ES-I3 (cell line): ENCODE results near the gene WASF2.
"Not testable (repeated sequence)": the region's sequence is repeated elsewhere in the genome, so short reads cannot be mapped to it uniquely, and the experiment has no call there.

Source experiments
- H3K36me3 ChIP-seq: 2 replicates; pipeline ENCODE4 v1.6.1; 2013; ENCODE audit warnings: mild to moderate bottlenecking, low read length, control low read depth, moderate library complexity; ENCODE audit not compliant: insufficient read depth
- H3K4me1 ChIP-seq: 2 replicates; pipeline ENCODE4 v1.6.1; 2013; ENCODE audit warnings: mild to moderate bottlenecking, control low read depth, low read length; ENCODE audit not compliant: insufficient read depth
- H3K9ac ChIP-seq: 2 replicates; pipeline ENCODE4 v1.6.1; 2013; ENCODE audit warnings: low read depth, mild to moderate bottlenecking, low read length, moderate library complexity
- H3K9me3 ChIP-seq: 2 replicates; pipeline ENCODE4 v1.6.1; 2013; ENCODE audit warnings: mild to moderate bottlenecking, low read length, moderate library complexity; ENCODE audit not compliant: control insufficient read depth, insufficient read depth

Gene WASF2

GRCh38 chr1:27489973-27490741, at the start of gene WASF2:
WASF2 (minus strand) TSS chr1:27490167; CDS start chr1:27428890, 61,277 bp downstream.
- Histone ChIP-seq H3K4me1 (peaks cover 12% of the 10 kb centered on the region), H3K36me3 (no peaks in the 10 kb centered on the region), H3K9ac (peak within 1 kb of the TSS; percentile 79), H3K9me3 (no peaks in the 10 kb centered on the region)

- H3K36me3 ChIP-seq: no peaks in the 10 kb centered on the region
- H3K4me1 ChIP-seq: peaks cover 68% of the 10 kb centered on the region
- H3K9me3 ChIP-seq: no peaks in the 10 kb centered on the region
- no peak overlapping the region for H3K9ac ChIP-seq
These were observed 48.8 kb upstream of the WASF2 start for GRCh38 chr1:27538793-27539192.

GRCh38 chr1:27538305-27538676, 48.3 kb upstream of the WASF2 start:
- H3K4me1 ChIP-seq: peaks cover 66% of the 10 kb centered on the region
- not testable (repeated sequence) for H3K9me3 ChIP-seq, H3K36me3 ChIP-seq, H3K9ac ChIP-seq

- H3K36me3 ChIP-seq: no peaks in the 10 kb centered on the region
- H3K4me1 ChIP-seq: peaks cover 52% of the 10 kb centered on the region
- no peak overlapping the region for H3K9ac ChIP-seq
- H3K9me3 ChIP-seq: no peaks in the 10 kb centered on the region
These were observed 46.8 kb upstream of the WASF2 start for GRCh38 chr1:27536767-27537166.

DNA sequence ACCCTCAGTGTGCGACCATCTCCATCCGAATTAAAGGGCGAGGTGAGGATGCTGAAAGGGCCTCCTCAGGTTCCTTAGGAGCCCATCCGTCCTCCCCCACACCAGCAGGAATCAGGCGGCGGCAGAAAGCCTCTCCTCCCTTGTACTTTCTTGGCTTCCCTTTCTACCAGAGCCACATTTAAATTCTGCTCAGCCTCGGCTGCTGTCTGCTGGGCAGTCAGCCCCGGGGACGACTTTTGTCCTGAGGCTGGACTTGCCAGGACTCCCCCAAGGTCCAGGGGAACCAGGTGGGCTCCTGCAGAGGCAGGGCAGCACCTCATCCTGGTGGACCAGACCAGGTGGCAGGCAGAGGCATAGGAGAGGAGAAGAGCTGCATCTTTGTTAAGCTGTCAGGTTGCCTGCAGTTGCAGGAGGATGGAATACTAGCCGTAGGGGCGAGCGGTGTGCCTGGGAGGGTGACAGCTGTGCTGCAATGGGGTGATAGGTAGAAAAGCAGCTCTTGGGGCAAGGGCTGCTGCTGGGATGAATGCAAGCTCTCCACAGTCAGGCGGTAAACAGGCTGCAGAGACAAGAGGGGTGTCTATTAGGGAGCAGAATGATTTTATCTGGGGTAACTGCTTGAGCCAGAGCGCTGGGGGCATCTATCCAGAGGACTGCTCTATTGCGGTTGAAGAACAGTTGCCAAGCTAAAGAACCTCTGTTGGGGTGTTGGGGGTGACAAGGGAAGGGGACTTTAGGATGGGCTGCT, 46.2 kb upstream of the WASF2 start:
- H3K9ac ChIP-seq: no peak overlapping the region
- H3K36me3 ChIP-seq: no peaks in the 10 kb centered on the region
- peaks cover 52% of the 10 kb centered on the region for H3K4me1 ChIP-seq
- no peaks in the 10 kb centered on the region for H3K9me3 ChIP-seq

DNA sequence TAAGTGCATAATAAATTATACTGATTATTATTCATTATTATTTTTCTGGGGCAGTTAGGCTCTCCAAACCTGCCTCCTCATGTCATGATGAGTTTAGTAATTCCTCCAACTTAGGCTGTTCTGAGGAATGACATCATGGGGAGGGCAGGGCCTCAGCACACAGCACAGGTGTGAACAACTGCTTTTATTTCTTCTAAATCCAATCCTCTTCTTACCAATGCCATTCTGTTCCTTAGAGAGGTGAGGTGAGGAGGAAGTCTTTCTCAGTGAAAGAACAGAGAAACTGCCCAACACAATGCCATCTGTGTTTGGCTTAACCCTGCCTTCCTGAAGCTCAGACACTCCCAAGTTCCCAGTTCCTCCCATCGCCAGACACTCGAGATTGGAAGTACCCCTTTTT, 45.4 kb upstream of the WASF2 start:
- no peaks in the 10 kb centered on the region for H3K36me3 ChIP-seq
- H3K4me1 ChIP-seq: peaks cover 45% of the 10 kb centered on the region
- no peaks in the 10 kb centered on the region for H3K9me3 ChIP-seq
- H3K9ac ChIP-seq: no peak overlapping the region

- H3K4me1 ChIP-seq: peaks cover 32% of the 10 kb centered on the region
- no peaks in the 10 kb centered on the region for H3K9me3 ChIP-seq
- no peak overlapping the region for H3K9ac ChIP-seq
- H3K36me3 ChIP-seq: no peaks in the 10 kb centered on the region
These were observed 42.2 kb upstream of the WASF2 start for GRCh38 chr1:27531959-27532685.

- no peaks in the 10 kb centered on the region for H3K9me3 ChIP-seq
- H3K36me3 ChIP-seq: no peaks in the 10 kb centered on the region
- peaks cover 30% of the 10 kb centered on the region for H3K4me1 ChIP-seq
- H3K9ac ChIP-seq: no peak overlapping the region
These were observed 40.2 kb upstream of the WASF2 start for GRCh38 chr1:27530192-27530591.

GRCh38 chr1:27529704-27530018, 39.7 kb upstream of the WASF2 start:
- Histone ChIP-seq H3K4me1 (peaks cover 28% of the 10 kb centered on the region), H3K9ac (no peak overlapping the region)

GRCh38 chr1:27528818-27529703, 39.1 kb upstream of the WASF2 start:
- H3K9ac ChIP-seq: peak overlapping the region; percentile 68
- H3K36me3 ChIP-seq: no peaks in the 10 kb centered on the region
- H3K4me1 ChIP-seq: peaks cover 31% of the 10 kb centered on the region
- no peaks in the 10 kb centered on the region for H3K9me3 ChIP-seq

More at GRCh38 chr1:27529704-27530018, 39.7 kb upstream of the WASF2 start:
- no peaks in the 10 kb centered on the region for H3K36me3 ChIP-seq
- no peaks in the 10 kb centered on the region for H3K9me3 ChIP-seq

DNA sequence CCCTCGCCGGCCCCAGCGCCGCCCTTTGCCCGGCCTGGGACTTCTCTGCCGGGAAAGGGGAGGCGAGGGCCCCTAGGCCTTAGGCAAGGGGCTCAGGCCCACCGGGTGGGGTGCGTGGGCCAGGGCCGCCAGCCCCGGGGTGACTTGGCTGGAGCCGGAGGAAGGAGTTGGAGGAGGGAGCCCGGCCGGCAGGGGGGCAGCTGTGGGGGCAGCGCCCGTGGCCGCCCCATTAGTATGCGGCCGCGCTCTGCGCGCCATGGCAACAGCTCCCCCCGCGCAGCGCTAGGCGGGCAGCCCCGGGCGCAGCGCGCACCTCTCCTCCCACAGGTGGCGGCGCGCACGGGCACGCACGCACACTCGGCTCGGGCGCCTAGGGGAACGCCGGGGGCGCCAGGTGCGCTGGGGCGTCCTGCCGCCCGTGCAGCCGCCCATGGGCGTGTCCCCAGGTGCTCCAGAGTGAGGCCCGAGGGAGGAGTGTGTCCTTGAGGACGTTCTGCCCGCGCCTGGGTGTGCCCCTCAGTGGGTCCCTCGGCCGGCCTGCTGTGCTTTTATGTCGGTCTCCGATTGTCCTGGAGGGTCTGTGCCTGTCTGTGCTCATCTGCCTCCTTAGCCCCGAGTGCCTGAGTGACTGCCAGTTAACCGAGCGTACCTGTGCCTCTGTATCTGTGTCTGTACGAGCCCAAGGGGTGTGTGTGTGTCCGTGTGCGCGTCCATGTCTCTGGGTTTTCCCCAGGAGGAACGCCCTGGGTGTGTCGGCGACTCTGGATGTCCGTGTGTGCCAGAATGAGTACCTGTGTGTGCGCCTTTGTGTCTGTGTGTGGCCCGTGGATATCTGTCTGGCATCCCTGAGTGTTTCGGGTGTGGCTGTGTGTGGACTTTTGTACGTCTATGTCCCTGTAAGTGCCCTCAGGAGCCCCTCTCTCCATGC, 38.2 kb upstream of the WASF2 start:
- H3K4me1 ChIP-seq: peaks cover 40% of the 10 kb centered on the region
- no peaks in the 10 kb centered on the region for H3K36me3 ChIP-seq
- no peaks in the 10 kb centered on the region for H3K9me3 ChIP-seq
- H3K9ac ChIP-seq: peak overlapping the region; percentile 68

- peaks cover 47% of the 10 kb centered on the region for H3K4me1 ChIP-seq
- H3K9ac ChIP-seq: peak overlapping the region; percentile 68; the same call in 1 of the 2 replicates
- no peaks in the 10 kb centered on the region for H3K9me3 ChIP-seq
- H3K36me3 ChIP-seq: no peaks in the 10 kb centered on the region
These were observed 37.4 kb upstream of the WASF2 start for GRCh38 chr1:27527223-27527889.
